Progenitor cell of endocrine pancreas (in vitro differentiated cells): ENCODE results near the gene NKD1. TPM values are rescaled to one million over a fixed set of nuclear protein-coding genes. Genes with fewer than 3 reads are reported as not detected.

Experiments used
- DNase-seq: peaks from one replicate; pipeline ENCODE4 v3.0.0; 2021; ENCODE audit warnings: low spot score; ENCODE audit not compliant: unreplicated experiment
- H3K27ac Mint-ChIP-seq: 2 replicates; pipeline ENCODE4 v1.8.0; 2021; ENCODE audit warnings: mild to moderate bottlenecking, moderate library complexity, mixed read lengths
- H3K27me3 Mint-ChIP-seq: 2 replicates; pipeline ENCODE4 v1.8.0; 2021; ENCODE audit warnings: mixed read lengths
- H3K36me3 Mint-ChIP-seq: 2 replicates; pipeline ENCODE4 v1.8.0; 2022; ENCODE audit warnings: mixed read lengths; ENCODE audit not compliant: insufficient read depth
- H3K4me1 Mint-ChIP-seq: 2 replicates; pipeline ENCODE4 v1.8.0; 2021; ENCODE audit warnings: low read depth, mixed read lengths
- H3K4me3 Mint-ChIP-seq: 2 replicates; pipeline ENCODE4 v1.8.0; 2021; ENCODE audit warnings: low read depth, mild to moderate bottlenecking, moderate library complexity, mixed read lengths
- H3K9me3 Mint-ChIP-seq: 2 replicates; pipeline ENCODE4 v1.8.0; 2021; ENCODE audit warnings: low read depth, mixed read lengths
- CTCF ChIP-seq: fragments of 200-600 bp; sonication (generic); IDR thresholded peaks from one replicate; pipeline ENCODE4 v1.5.0; 2021; ENCODE audit warnings: antibody characterized with exemption, mild to moderate bottlenecking; ENCODE audit not compliant: unreplicated experiment
- total RNA-seq: library from RNA; stranded (reverse); gene quantifications from 2 replicates; pipeline ENCODE4 v1.2.1, GENCODE V29; 2021

NKD1 gene
- total RNA-seq, 1 donor from 2014 or later: 3.0 TPM

DNA sequence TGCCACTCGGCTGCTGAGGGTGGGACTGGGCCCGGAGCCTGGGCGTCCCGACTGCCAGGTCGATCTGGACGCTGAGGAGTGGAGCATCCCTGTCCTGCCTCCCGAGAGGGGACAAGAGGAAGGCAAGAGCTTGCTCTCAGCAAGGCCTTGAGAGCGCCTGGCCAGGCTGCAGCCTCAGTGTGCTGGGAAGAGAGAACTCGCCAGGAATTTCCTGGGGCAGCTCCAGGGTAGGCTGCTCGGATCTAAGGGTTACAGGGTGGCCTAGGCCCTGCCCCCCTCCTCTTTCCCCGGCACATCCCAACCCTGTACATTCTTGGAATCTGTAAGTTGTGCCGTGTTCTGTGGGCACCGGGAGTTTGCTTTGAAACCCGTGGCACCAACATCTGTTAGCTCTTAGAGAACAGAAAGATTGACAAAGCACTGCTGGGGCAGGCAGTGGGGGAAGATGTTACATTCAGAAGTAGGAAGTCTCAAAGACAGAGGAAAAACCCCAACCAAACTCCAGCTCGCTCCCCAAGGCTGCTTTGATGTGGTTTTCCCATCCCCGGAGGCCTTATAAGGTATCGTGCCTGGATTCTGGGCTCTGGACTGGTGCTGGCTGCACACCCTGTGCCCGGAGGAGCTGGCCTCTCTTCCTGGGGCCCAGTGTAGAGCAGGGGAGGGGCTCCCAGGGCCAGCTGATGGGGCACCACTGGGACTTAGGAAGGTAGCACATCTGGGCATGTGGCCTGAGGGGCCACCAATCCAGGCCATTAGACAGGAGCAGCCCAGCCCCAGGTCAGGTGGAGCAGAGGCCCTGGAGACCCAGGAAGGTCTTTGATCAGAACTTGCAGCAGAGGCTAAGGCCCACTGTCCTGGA is 55.2 kb downstream of the NKD1 start:
- peak overlapping the region; percentile 19 for H3K27ac Mint-ChIP-seq
- TF ChIP-seq CTCF: no peak
- no peaks in the 10 kb centered on the region for H3K36me3 Mint-ChIP-seq
- H3K27me3 Mint-ChIP-seq: peaks cover 6% of the 10 kb centered on the region
- H3K9me3 Mint-ChIP-seq: no peaks in the 10 kb centered on the region
- peaks cover 2% of the 10 kb centered on the region for H3K4me1 Mint-ChIP-seq
- no peak for DNase-seq
- no peak overlapping the region for H3K4me3 Mint-ChIP-seq

DNA sequence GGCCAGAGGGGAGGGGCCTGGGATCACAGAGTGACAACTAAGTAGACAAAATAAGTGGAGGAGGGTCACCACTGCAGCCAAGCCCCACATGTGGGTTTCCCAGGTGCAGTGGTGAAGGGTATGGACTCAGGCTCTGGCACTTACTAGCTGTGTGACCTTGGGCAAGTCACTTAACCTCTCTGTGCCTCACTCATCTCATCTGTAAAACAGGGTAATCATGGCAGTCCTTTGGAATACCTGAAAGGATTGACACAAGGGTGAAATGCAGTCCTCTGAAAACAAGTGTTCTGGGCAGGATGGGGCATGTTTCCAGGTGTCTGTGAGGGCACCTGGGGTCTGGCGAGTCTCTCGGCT is 55.8 kb downstream of the NKD1 start:
- no peak overlapping the region for H3K27ac Mint-ChIP-seq
- no peaks in the 10 kb centered on the region for H3K9me3 Mint-ChIP-seq
- no peaks in the 10 kb centered on the region for H3K36me3 Mint-ChIP-seq
- no peak for TF ChIP-seq CTCF
- peaks cover 2% of the 10 kb centered on the region for H3K4me1 Mint-ChIP-seq
- no peak for DNase-seq
- H3K27me3 Mint-ChIP-seq: peaks cover 6% of the 10 kb centered on the region
- H3K4me3 Mint-ChIP-seq: no peak overlapping the region

DNA sequence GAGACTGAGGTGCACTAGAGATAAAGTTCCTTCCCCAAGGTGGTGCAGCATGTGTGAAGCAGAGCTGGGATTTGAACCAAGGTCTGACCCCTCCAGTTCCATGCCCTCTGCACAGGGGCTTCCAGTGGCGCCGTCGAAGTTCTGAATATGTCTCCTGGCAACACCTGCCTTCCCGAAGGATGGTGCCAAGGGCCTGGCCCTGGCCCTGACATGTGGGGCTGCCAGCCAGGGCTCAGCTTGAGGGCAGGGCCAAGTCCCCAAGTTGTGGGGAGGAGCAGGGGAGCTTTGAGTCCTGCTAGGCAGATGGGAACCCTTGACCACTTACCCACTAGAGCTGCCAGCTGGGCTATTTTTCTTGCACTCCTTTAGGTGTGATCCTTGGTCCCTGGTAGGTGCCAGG is 56.4 kb downstream of the NKD1 start:
- Mint-ChIP-seq H3K27me3 (peaks cover 6% of the 10 kb centered on the region), H3K27ac (no peak overlapping the region), H3K4me1 (peaks cover 2% of the 10 kb centered on the region), H3K4me3 (no peak overlapping the region), H3K36me3 (no peaks in the 10 kb centered on the region), H3K9me3 (no peaks in the 10 kb centered on the region)
- DNase-seq: no peak
- TF ChIP-seq CTCF: no peak

DNA sequence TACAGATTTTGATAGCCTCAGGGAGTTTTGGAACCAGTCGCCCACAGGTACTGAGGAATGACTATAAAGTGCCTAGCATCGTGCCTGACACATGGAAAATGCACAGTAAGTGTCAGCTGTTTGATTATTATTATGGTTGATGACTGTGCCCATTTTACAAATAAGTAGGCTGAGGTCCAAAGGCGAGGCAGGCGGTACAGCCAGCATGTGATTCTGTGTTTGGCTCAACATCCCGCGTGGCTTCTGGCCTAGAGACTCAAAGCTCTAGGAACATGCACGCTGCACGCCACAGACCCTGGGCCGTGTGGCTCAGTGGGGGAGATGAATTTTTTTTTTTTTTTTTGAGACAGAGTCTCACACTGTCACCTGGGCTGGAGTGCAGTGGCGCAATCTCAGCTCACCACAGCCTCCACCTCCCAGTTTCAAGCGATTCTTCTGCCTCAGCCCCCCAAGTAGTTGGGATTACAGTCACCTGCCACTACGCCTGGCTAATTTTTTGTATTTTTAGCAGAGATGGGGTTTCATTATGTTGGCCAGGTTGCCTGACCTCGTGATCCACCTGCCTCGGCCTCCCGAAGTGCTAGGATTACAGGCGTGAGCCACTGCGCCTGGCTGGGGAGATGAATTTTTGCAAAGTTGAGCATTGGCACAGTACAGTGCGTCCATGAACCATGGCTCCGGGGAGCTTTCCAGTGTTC is 57.7 kb downstream of the NKD1 start:
- H3K27me3 Mint-ChIP-seq: peaks cover 6% of the 10 kb centered on the region
- no peaks in the 10 kb centered on the region for H3K9me3 Mint-ChIP-seq
- H3K36me3 Mint-ChIP-seq: no peaks in the 10 kb centered on the region
- no peak overlapping the region for H3K4me3 Mint-ChIP-seq
- H3K4me1 Mint-ChIP-seq: peaks cover 4% of the 10 kb centered on the region
- TF ChIP-seq CTCF: no peak
- DNase-seq: no peak
- H3K27ac Mint-ChIP-seq: no peak overlapping the region

GRCh38 chr16:50606431-50607050 is 58.3 kb downstream of the NKD1 start:
- no peak for TF ChIP-seq CTCF
- no peaks in the 10 kb centered on the region for H3K9me3 Mint-ChIP-seq
- H3K4me1 Mint-ChIP-seq: peaks cover 4% of the 10 kb centered on the region
- H3K4me3 Mint-ChIP-seq: no peak overlapping the region
- H3K36me3 Mint-ChIP-seq: no peaks in the 10 kb centered on the region
- H3K27me3 Mint-ChIP-seq: peaks cover 6% of the 10 kb centered on the region
- DNase-seq: no peak
- H3K27ac Mint-ChIP-seq: no peak overlapping the region
